ENCODE measurements around the gene WDFY3.

Gene WDFY3

DNA sequence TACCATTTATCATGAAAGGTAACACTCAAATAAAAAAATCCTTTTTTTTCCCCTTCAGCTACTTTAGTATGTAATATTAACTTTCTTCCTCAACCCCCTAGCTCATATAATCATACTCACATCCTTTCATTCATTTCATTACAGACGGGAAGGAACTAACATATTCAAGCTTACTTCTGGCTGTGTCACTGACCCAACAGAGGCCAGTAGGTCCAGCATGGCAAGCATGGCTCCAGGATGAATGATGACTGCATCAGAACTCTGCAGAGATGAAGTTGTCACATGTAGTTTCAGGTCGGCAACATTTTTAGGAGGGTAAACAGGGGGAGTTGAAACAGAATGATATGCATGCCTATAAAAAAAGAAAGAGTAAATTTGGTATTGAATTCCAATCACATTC, 163.4 kb downstream of the WDFY3 start:
- no peak for DNase-seq (ENCODE audit: low read depth in 2 of 3, low spot score in 2 of 3)

- DNase-seq (ENCODE audit: low read depth in 2 of 3, low spot score in 2 of 3): no peak
These were observed 166.2 kb downstream of the WDFY3 start for GRCh38 chr4:84800256-84800655.

- DNase-seq (ENCODE audit: low read depth in 2 of 3, low spot score in 2 of 3): no peak
These were observed 167.2 kb downstream of the WDFY3 start for GRCh38 chr4:84799318-84799717.

DNA sequence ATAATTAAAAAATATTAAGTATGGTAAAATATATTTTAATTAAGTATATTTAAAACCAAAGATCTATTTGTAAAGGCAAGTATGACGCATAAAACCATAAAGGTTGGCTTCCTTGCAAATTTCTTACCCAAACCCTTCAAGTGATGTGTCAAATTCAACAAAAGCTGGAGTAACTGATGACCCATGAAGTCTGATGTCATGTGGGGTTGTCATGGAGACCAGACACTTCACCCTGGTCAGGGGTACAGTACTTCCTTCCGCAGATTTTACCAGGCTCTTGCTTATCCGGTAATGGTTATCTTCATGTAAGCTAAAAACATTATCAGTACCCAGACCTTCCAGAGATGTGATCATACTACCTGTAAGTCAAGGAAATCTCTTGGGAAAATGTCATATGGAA, 170.1 kb downstream of the WDFY3 start:
- no peak for DNase-seq (ENCODE audit: low read depth in 2 of 3, low spot score in 2 of 3)

- no peak for DNase-seq (ENCODE audit: low read depth in 2 of 3, low spot score in 2 of 3)
These were observed 173.9 kb downstream of the WDFY3 start for GRCh38 chr4:84792366-84793301.

DNA sequence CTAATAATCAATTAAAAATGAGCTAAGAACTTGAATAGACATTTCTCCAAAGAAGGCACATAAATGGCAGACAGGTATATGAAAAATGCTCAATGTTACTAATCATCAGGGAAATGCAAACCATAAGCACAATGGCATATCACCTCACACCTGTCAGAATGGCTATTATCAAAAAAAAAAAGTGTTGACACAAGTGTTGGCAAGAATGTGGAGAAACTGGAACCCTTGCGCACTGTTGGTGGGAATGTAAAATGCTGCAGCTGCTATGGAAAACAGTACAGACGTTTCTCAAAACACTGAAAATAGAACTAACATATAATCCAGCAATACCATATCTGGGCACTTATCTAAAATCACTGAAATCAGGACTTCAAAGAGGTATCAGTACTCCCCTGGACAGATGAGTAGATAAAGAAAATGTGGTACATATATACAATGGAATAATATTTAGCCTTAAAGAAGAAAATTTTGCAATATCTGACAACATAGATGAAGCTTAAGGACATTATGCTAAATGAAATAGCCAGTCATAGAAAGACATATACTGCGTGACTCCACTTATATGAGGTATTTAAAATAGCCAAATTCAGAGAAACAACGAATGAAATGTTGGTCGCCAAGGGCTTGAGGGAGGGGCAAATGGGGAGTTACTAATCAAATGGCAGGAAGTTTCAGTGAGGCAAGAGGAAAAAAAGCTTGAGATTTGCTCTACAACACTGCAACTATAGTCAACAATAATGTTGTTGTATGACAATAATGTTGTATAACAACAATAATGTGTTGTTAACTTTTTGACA, 175.5 kb downstream of the WDFY3 start:
- DNase-seq (ENCODE audit: low read depth in 2 of 3, low spot score in 2 of 3): no peak

DNA sequence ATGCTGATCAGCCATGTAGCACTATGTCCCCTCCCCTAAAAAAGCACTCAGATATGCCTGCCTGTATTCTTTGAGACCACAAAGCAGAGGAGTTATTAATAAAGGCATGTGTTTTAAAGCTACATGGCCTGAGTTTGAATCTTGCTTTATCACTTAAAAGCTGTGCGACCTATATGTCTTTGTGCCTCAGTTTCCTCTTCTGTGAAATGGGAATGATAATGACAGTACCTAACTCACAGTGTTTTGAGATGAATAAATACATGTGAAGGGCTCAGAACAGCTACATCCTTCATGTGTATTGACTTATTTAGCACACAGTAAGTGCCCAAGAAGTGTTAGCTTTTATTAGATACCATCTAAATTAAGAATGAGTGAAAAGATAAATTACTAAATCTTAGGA, 180.0 kb downstream of the WDFY3 start:
- no peak for DNase-seq (ENCODE audit: low read depth in 2 of 3, low spot score in 2 of 3)

- no peak for DNase-seq (ENCODE audit: low read depth in 2 of 3, low spot score in 2 of 3)
These were observed 184.0 kb downstream of the WDFY3 start for GRCh38 chr4:84782517-84782916.

- DNase-seq (ENCODE audit: low read depth in 2 of 3, low spot score in 2 of 3): no peak
These were observed 185.8 kb downstream of the WDFY3 start for GRCh38 chr4:84780719-84781118.

DNA sequence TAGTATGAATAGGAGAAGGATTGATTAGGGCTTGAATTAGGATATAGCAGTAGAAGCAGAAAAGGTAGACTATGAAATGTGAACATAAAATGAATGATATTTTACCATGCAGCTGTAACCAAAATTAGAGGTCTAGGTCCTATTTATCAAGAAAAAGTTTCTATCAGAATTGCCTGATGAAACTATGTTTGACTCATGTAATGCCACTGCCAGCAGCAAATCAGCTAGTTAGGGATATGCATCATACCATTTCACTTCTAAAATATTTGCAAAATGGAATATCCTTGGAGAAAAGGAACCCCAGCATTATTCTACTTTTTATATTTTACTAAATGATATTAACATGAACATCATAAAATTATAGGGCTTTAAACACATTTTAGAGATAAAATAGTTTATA, 188.4 kb downstream of the WDFY3 start:
- no peak for DNase-seq (ENCODE audit: low read depth in 2 of 3, low spot score in 2 of 3)

DNA sequence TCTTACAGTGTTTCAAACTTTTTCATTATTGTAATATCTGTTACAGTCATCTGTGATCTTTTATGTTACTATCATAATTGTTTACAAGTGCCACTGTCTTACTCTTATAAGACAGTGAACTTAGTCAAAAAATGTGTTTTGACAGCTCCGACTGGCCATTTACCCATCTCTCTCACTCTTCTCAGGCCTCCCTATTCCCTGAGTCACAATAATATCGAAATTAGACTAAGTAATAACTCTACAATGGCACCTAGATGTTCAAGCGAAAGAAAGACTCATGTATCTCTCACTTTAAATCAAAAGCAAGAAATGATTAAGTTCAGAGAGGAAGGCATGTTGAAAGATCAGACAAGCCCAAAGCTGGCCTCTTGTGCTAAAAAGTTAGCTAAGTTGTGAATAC, 199.3 kb downstream of the WDFY3 start:
- no peak for DNase-seq (ENCODE audit: low read depth in 2 of 3, low spot score in 2 of 3)

- DNase-seq (ENCODE audit: low read depth in 2 of 3, low spot score in 2 of 3): no peak
These were observed 213.0 kb downstream of the WDFY3 start for GRCh38 chr4:84753321-84753972.

- DNase-seq (ENCODE audit: low read depth in 2 of 3, low spot score in 2 of 3): no peak
These were observed 214.8 kb downstream of the WDFY3 start for GRCh38 chr4:84751707-84752106.

DNA sequence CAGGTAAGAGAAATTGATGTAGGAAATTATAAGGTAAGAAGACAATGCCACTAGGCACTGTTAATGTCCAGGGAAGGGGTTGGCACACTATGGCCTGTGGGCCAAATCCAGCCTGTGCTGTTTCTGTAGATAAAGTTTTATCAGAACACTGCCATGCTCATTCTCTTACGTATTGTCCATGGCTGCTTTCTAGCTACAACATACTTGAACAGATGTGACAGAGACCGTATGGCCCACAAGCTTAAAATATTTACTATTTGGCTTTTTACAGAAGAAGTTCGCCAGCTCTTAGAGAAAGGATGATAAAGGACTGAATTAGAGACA, 215.6 kb downstream of the WDFY3 start:
- no peak for DNase-seq (ENCODE audit: low read depth in 2 of 3, low spot score in 2 of 3)

GRCh38 chr4:84750260-84750959, 216.1 kb downstream of the WDFY3 start:
- no peak for DNase-seq (ENCODE audit: low read depth in 2 of 3, low spot score in 2 of 3)

GRCh38 chr4:84740057-84740456, 226.4 kb downstream of the WDFY3 start:
- no peak for DNase-seq (ENCODE audit: low read depth in 2 of 3, low spot score in 2 of 3)

DNA sequence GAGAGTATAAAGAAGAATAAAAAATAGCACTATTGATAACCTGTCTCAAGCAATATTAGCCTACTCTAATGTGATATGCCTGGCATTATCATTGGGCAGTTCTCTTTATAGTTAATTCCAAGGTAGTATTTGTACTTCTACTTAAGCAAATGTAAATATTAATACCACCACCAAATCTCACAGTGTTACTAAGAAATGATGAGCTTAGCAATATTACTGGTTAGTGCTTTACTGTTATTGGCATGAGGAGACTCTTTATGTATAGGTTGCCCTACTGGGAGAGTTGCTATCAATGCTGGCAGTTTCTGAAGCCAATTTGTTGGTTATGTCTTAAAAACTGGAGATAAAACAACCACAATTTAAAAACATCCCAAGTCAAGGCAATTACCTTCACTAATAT, 227.9 kb downstream of the WDFY3 start:
- DNase-seq (ENCODE audit: low read depth in 2 of 3, low spot score in 2 of 3): no peak

DNA sequence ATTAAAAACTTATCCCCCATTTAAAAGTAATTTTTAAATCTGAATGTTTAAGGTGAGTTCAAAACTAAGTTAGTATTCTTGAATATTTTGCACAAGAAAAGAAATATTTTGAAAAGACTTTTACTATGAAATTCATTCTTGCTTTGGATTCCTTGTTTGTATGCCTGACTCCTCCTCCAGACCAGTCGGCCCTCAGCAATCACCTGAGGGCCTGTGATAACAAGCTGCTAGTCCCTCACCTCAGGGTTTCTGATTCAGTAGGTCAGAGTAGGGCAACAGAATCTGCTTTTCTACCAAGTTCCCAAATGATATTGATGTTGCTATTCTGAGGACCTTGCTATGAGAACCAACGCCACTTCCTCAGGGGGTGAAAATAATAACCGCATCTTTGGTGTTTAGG, 228.8 kb downstream of the WDFY3 start:
- DNase-seq (ENCODE audit: low read depth in 2 of 3, low spot score in 2 of 3): no peak

GRCh38 chr4:84734037-84734436, 232.5 kb downstream of the WDFY3 start:
- DNase-seq (ENCODE audit: low read depth in 2 of 3, low spot score in 2 of 3): no peak

GRCh38 chr4:84733343-84734033, 233.0 kb downstream of the WDFY3 start:
- no peak for DNase-seq (ENCODE audit: low read depth in 2 of 3, low spot score in 2 of 3)

DNA sequence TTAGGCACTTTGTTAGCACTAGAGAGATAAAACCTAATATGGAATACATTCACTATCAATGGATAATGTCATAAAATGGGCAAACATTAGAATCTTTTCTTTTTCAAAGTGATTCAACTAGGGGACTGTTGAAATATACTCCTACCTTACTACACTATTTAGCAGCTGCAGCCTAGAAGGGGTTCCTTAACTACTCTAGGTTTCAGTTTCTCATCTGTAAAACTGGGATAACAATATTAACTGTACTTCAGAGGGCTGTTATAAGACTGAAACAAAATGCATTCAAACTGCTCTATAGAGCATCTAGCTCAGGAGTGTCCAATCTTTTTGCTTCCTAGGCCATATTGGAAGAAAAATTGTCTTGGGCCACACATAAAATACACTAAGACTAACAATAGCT, 236.1 kb downstream of the WDFY3 start:
- no peak for DNase-seq (ENCODE audit: low read depth in 2 of 3, low spot score in 2 of 3)
